GM10266 (cell line): ENCODE data around the gene PXN.

ENCODE experiments used
- DNase-seq: peaks from one replicate; pipeline ENCODE4 v3.0.0; 2012; ENCODE audit errors: extremely low spot score
- CTCF ChIP-seq: IDR thresholded peaks from 2 replicates; pipeline ENCODE4 v1.5.1; 2012; ENCODE audit warnings: mild to moderate bottlenecking, low read depth; ENCODE audit not compliant: control insufficient read depth, insufficient read depth; ENCODE audit errors: missing control alignments

The PXN gene

DNA sequence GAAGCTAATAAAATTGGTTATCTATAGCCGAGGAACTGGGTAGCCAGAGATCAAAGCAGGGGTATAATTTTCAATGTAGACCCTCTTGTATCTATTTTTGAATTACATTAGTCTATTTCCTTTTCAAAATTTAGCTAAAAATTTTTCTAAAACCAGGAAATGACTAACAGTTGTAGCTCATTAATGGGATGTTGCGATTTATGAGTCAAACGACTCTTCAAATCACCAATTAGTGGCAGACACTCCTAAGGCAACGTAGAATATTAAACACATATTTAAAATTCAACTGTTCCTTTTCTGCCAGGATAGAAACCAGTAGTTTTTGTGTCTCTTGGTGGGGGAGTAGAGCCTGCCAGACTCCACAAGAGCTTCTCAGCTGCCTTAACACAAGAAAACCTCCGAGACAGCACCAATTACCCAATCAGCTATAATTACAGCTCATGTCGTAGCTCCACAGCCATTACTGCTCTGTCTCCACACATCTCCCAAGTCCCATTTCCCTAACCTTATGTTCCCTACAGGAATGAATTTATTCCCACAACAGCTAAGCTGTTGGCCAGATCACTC lies 97.9 kb downstream of the PXN start:
- no peak for DNase-seq
- TF ChIP-seq CTCF, result no peak

- no peak for DNase-seq
- no peak for TF ChIP-seq CTCF
Observed at GRCh38 chr12:120164293-120164692, 101.2 kb downstream of the PXN start.

DNA sequence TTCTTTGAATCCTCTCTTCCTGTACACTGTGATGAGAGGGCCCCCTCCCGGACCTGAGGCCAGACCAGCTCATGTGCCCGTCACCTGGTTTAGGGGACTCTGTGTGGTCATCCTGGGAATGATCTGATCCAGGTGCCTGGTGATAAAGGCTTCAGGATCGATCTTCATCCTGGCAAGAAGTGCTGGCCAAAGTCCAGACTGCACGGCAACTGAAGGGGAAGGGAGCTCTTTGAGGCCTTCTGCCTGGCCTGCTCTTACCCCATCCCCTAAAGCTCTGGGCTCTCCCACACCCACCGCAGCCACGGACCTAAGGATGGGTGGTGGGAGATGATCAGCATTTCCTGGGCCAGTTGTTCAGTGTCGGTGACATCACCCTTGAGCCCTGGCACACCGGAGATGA lies 102.8 kb downstream of the PXN start:
- no peak for TF ChIP-seq CTCF
- no peak for DNase-seq

- no peak for TF ChIP-seq CTCF
- DNase-seq, result no peak
Observed at GRCh38 chr12:120161852-120162251, 103.7 kb downstream of the PXN start.
